ENCODE data around the gene CDH22. TPM values are rescaled to one million over a fixed set of nuclear protein-coding genes. Genes with fewer than 3 reads are reported as not detected.

The CDH22 gene
- total and polyA plus RNA-seq, 4 donors, result 0.03 to 0.25 (median 0.09) TPM

- Histone ChIP-seq H3K36me3 (ENCODE audit: control insufficient read depth in 4 of 4, insufficient read depth in 4 of 4, low read length in 4 of 4) (no peaks in the 10 kb centered on the region), H3K4me1 (ENCODE audit: control insufficient read depth in 5 of 5, insufficient read depth in 5 of 5, low read length in 5 of 5) (no peaks in the 10 kb centered on the region), H3K9me3 (ENCODE audit: control insufficient read depth in 4 of 4, insufficient read depth in 3 of 4, low read length in 3 of 4) (peaks cover 0 to 6% (median 0%) of the 10 kb centered on the region in 4 donors), H3K4me3 (no peak overlapping the region), H3K27me3 (ENCODE audit: control insufficient read depth in 3 of 3, insufficient read depth in 3 of 3, low read length in 2 of 3) (peaks cover 0 to 24% (median 0%) of the 10 kb centered on the region in 3 donors), H3K27ac (ENCODE audit: low read depth in 1 of 2, low read length in 1 of 2) (no peak overlapping the region), H3K9ac (ENCODE audit: insufficient read depth in 1 of 2, low read length in 2 of 2) (no peak overlapping the region)
- DNase-seq, result no peak
- no peak for TF ChIP-seq CTCF (IDR thresholded peaks at IDR 0.05; ENCODE audit: control extremely low read depth, extremely low read depth)
- no peak for ATAC-seq (ENCODE audit: insufficient read depth, low FRiP score)
- 24 to 35% methylated on average over 4 of the region's 4 CpGs for WGBS, 2 donors
These were observed 68.2 kb downstream of the CDH22 start for GRCh38 chr20:46240065-46240464.

GRCh38 chr20:46237736-46238135 lies 70.6 kb downstream of the CDH22 start:
- DNase-seq (no peak), ATAC-seq (ENCODE audit: insufficient read depth, low FRiP score) (no peak)
- Histone ChIP-seq H3K27ac (ENCODE audit: low read depth in 1 of 2, low read length in 1 of 2) (no peak overlapping the region), H3K4me1 (ENCODE audit: control insufficient read depth in 5 of 5, insufficient read depth in 5 of 5, low read length in 5 of 5) (no peaks in the 10 kb centered on the region), H3K9ac (ENCODE audit: insufficient read depth in 1 of 2, low read length in 2 of 2) (no peak overlapping the region), H3K36me3 (ENCODE audit: control insufficient read depth in 4 of 4, insufficient read depth in 4 of 4, low read length in 4 of 4) (no peaks in the 10 kb centered on the region), H3K4me3 (no peak overlapping the region), H3K9me3 (ENCODE audit: control insufficient read depth in 4 of 4, insufficient read depth in 3 of 4, low read length in 3 of 4) (peaks cover 0 to 6% (median 0%) of the 10 kb centered on the region in 4 donors), H3K27me3 (ENCODE audit: control insufficient read depth in 3 of 3, insufficient read depth in 3 of 3, low read length in 2 of 3) (peaks cover 0 to 21% (median 4%) of the 10 kb centered on the region in 3 donors)
- WGBS, 2 donors, result 33 to 75% methylated on average over 1 of the region's 1 CpG
- no peak for TF ChIP-seq CTCF (IDR thresholded peaks at IDR 0.05; ENCODE audit: control extremely low read depth, extremely low read depth)

DNA sequence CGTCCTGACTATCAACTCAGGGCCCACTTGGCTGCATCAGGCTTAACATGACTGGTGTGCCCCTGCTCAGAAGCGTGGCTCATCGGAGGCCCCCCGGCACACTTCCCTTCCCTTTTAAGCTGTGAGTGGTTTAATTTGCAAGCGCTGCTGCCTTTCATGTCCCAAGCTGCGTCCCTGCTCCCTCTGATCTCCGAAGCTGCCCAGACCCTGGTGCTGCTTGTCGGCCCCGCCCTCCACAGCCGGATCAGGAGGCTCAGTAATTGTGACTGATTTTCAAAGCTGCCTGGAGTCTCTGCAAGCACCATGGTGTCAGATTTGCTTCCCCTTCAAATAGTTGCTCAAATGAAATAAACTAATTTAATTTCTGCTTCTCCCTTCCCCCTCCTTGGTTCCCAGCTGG lies 71.1 kb downstream of the CDH22 start:
- peaks cover 0 to 6% (median 0%) of the 10 kb centered on the region in 4 donors for H3K9me3 ChIP-seq (ENCODE audit: control insufficient read depth in 4 of 4, insufficient read depth in 3 of 4, low read length in 3 of 4)
- H3K9ac ChIP-seq (ENCODE audit: insufficient read depth in 1 of 2, low read length in 2 of 2), result no peak overlapping the region
- no peak overlapping the region for H3K27ac ChIP-seq (ENCODE audit: low read depth in 1 of 2, low read length in 1 of 2)
- TF ChIP-seq CTCF (IDR thresholded peaks at IDR 0.05; ENCODE audit: control extremely low read depth, extremely low read depth), result no peak
- DNase-seq, result no peak
- H3K36me3 ChIP-seq (ENCODE audit: control insufficient read depth in 4 of 4, insufficient read depth in 4 of 4, low read length in 4 of 4), result no peaks in the 10 kb centered on the region
- ATAC-seq (ENCODE audit: insufficient read depth, low FRiP score), result no peak
- H3K4me1 ChIP-seq (ENCODE audit: control insufficient read depth in 5 of 5, insufficient read depth in 5 of 5, low read length in 5 of 5), result no peaks in the 10 kb centered on the region
- no peak overlapping the region for H3K4me3 ChIP-seq
- H3K27me3 ChIP-seq (ENCODE audit: control insufficient read depth in 3 of 3, insufficient read depth in 3 of 3, low read length in 2 of 3), result peaks cover 0 to 21% (median 4%) of the 10 kb centered on the region in 3 donors
- WGBS, 2 donors, result 15 to 16% methylated on average over 10 of the region's 10 CpGs

- ATAC-seq (ENCODE audit: insufficient read depth, low FRiP score), result no peak
- peaks cover 0 to 18% (median 4%) of the 10 kb centered on the region in 3 donors for H3K27me3 ChIP-seq (ENCODE audit: control insufficient read depth in 3 of 3, insufficient read depth in 3 of 3, low read length in 2 of 3)
- no peaks in the 10 kb centered on the region for H3K4me1 ChIP-seq (ENCODE audit: control insufficient read depth in 5 of 5, insufficient read depth in 5 of 5, low read length in 5 of 5)
- no peak overlapping the region for H3K4me3 ChIP-seq
- TF ChIP-seq CTCF (IDR thresholded peaks at IDR 0.05; ENCODE audit: control extremely low read depth, extremely low read depth), result no peak
- peaks cover 0 to 3% (median 0%) of the 10 kb centered on the region in 4 donors for H3K9me3 ChIP-seq (ENCODE audit: control insufficient read depth in 4 of 4, insufficient read depth in 3 of 4, low read length in 3 of 4)
- DNase-seq, result no peak
- no peak overlapping the region for H3K9ac ChIP-seq (ENCODE audit: insufficient read depth in 1 of 2, low read length in 2 of 2)
- H3K36me3 ChIP-seq (ENCODE audit: control insufficient read depth in 4 of 4, insufficient read depth in 4 of 4, low read length in 4 of 4), result no peaks in the 10 kb centered on the region
- no peak overlapping the region for H3K27ac ChIP-seq (ENCODE audit: low read depth in 1 of 2, low read length in 1 of 2)
These were observed 73.2 kb downstream of the CDH22 start for GRCh38 chr20:46235077-46235476.

Data from lung (tissue), 12 donors.